Lower lobe of right lung (tissue), 2 donors: ENCODE results near the gene CACNG5. TPM values are rescaled to one million over a fixed set of nuclear protein-coding genes. Genes with fewer than 3 reads are reported as not detected.

Experiments
- ATAC-seq, 2 donors: fragments of 200-7000 bp; cut with Tn5 transposase; one replicate each; pipeline ENCODE4 v1.9.1; 2020 to 2022; ENCODE audit warnings: mild to moderate bottlenecking in 2 of 2, moderate library complexity in 2 of 2
- DNase-seq: peaks from one replicate; pipeline ENCODE4 v3.0.0-alpha.2; 2020
- H3K27ac ChIP-seq: fragments of 200-600 bp; one replicate; pipeline ENCODE4 v1.8.0; 2022
- H3K27me3 ChIP-seq: fragments of 200-600 bp; one replicate; pipeline ENCODE4 v1.8.0; 2022; ENCODE audit warnings: low read depth
- H3K36me3 ChIP-seq: fragments of 200-600 bp; one replicate; pipeline ENCODE4 v1.8.0; 2022; ENCODE audit warnings: mild to moderate bottlenecking
- H3K4me1 ChIP-seq: fragments of 200-600 bp; one replicate; pipeline ENCODE4 v1.8.0; 2022
- H3K4me3 ChIP-seq: fragments of 200-600 bp; one replicate; pipeline ENCODE4 v1.8.0; 2022; ENCODE audit warnings: mild to moderate bottlenecking
- H3K9me3 ChIP-seq: fragments of 200-600 bp; one replicate; pipeline ENCODE4 v1.8.0; 2022
- intact Hi-C: fragments of 100-400 bp; cut with DNase I; formaldehyde crosslinking; loops from one replicate; pipeline ENCODE4 v1.11.0; 2022
- total RNA-seq: library from RNA; stranded (reverse); fragmentation: NEBNext Ultra II Directional; extraction: Animal tissue kit (Norgen Biotek cat#: 25700); gene quantifications from one replicate; pipeline ENCODE4 v1.2.1, GENCODE V29; 2021
- TF ChIP-seq, protein P1 (sequence below): fragments of 200-600 bp; IDR thresholded peaks from one replicate; pipeline ENCODE4 v1.8.0; 2022; ENCODE audit warnings: antibody characterized with exemption, mild to moderate bottlenecking
- donor health status: DM: no; HTN: yes; CAD: no; lungs with severe emphysema.

Gene CACNG5
- total RNA-seq, 1 donor from 2014 or later, result not detected

DNA sequence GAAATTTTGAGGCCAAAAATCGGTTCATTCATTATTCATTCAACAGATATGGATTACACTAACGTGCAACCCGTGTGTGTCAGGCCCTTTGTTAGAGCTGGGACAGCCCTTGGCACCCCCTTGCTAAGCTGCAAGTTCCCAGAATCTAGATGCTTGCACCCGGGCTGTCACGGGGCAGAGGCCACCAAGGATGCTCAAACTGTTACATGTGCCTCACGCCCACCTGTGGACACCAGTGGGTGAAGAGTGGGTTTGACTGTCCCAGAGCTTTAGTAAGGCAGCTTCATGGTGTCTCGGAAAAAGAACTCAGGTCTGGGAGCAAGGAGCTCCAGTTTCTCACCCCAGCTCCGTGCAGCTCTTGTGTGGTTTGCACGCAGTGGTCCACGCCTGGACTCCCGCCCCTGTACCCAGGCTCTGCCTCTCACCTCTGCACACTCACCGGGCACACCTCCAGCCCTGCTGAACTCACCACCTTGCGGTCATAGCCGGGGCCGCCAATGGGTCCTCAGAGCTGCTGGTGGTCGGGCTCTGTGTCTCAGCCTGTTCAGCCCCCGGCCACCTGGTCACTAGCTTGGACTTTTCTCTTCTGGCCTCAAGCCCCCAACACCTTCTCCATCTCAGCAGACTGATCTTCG is 75.9 kb downstream of the CACNG5 start:
- Histone ChIP-seq H3K4me1 (no peaks in the 10 kb centered on the region), H3K27me3 (peaks cover 4% of the 10 kb centered on the region), H3K4me3 (no peak overlapping the region), H3K36me3 (no peaks in the 10 kb centered on the region), H3K9me3 (no peaks in the 10 kb centered on the region), H3K27ac (no peak overlapping the region)
- TF ChIP-seq, protein P1, sequence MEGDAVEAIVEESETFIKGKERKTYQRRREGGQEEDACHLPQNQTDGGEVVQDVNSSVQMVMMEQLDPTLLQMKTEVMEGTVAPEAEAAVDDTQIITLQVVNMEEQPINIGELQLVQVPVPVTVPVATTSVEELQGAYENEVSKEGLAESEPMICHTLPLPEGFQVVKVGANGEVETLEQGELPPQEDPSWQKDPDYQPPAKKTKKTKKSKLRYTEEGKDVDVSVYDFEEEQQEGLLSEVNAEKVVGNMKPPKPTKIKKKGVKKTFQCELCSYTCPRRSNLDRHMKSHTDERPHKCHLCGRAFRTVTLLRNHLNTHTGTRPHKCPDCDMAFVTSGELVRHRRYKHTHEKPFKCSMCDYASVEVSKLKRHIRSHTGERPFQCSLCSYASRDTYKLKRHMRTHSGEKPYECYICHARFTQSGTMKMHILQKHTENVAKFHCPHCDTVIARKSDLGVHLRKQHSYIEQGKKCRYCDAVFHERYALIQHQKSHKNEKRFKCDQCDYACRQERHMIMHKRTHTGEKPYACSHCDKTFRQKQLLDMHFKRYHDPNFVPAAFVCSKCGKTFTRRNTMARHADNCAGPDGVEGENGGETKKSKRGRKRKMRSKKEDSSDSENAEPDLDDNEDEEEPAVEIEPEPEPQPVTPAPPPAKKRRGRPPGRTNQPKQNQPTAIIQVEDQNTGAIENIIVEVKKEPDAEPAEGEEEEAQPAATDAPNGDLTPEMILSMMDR, result no peak
- DNase-seq, result no peak
- intact Hi-C loops, result no loop called here
- ATAC-seq, result no peak

GRCh38 chr17:66915204-66915611 is 80.3 kb downstream of the CACNG5 start:
- no peak overlapping the region for H3K27ac ChIP-seq
- TF ChIP-seq, protein P1, result peak; percentile 20
- intact Hi-C loops, result no loop called here
- peak; percentile 75 to 85 for ATAC-seq
- DNase-seq, result peak; percentile 57
- H3K36me3 ChIP-seq, result no peaks in the 10 kb centered on the region
- no peak overlapping the region for H3K4me3 ChIP-seq
- peaks cover 4% of the 10 kb centered on the region for H3K27me3 ChIP-seq
- H3K4me1 ChIP-seq, result no peaks in the 10 kb centered on the region
- no peaks in the 10 kb centered on the region for H3K9me3 ChIP-seq

GRCh38 chr17:66915792-66916191 is 80.9 kb downstream of the CACNG5 start:
- ATAC-seq (peak in 1 of 2 donors; percentile 14), DNase-seq (no peak)
- peaks cover 2% of the 10 kb centered on the region for H3K9me3 ChIP-seq
- H3K4me1 ChIP-seq, result no peaks in the 10 kb centered on the region
- H3K36me3 ChIP-seq, result no peaks in the 10 kb centered on the region
- peaks cover 4% of the 10 kb centered on the region for H3K27me3 ChIP-seq
- no peak overlapping the region for H3K4me3 ChIP-seq
- intact Hi-C loops, result no loop called here
- TF ChIP-seq, protein P1, result no peak
- H3K27ac ChIP-seq, result no peak overlapping the region

DNA sequence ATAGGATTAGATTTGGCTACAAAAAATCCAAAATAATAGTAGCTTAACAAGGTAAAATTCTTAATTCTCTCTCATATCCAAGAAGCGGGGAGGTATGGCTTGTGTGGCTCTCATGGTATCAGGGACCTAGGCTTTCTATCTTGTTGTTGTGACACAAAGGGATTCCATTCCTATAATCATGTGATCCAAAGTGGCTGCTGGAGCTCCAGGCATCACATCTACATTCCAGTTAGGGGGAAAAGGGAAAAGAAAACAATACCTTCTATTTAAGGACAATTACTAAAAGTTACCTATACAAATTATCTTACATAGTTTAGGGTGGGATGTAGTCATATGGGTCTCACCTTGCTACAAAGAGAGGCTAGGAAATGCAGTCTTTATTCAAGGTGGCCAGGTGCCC is 82.0 kb downstream of the CACNG5 start:
- no peaks in the 10 kb centered on the region for H3K36me3 ChIP-seq
- no peak overlapping the region for H3K27ac ChIP-seq
- TF ChIP-seq, protein P1, result no peak
- peaks cover 8% of the 10 kb centered on the region for H3K9me3 ChIP-seq
- DNase-seq (no peak), ATAC-seq (no peak)
- H3K27me3 ChIP-seq, result peaks cover 4% of the 10 kb centered on the region
- no peaks in the 10 kb centered on the region for H3K4me1 ChIP-seq
- intact Hi-C loops, result no loop called here
- no peak overlapping the region for H3K4me3 ChIP-seq

DNA sequence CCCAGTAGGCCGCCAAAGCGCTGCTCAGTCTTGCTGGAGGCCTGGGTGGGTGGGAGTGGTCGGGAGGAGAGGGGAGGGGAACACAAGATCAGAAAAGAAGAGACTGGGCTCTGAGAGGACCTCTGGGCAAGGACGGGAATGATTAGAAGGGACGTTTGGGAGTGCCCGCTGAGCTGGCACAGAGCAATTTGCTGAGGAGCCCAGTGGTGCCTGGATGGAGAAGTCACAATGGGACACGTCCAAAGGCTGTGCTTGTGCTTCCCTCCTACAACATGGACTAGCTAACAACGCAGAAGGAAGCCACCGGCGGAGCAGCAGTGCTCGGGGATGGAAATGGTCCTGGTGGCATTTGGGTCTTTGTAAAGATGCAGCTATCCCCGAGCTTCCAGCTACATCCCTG is 84.0 kb downstream of the CACNG5 start:
- Histone ChIP-seq H3K27me3 (no peaks in the 10 kb centered on the region), H3K4me3 (no peak overlapping the region), H3K27ac (no peak overlapping the region), H3K9me3 (peaks cover 8% of the 10 kb centered on the region), H3K4me1 (no peaks in the 10 kb centered on the region), H3K36me3 (no peaks in the 10 kb centered on the region)
- DNase-seq (no peak), ATAC-seq (no peak)
- TF ChIP-seq, protein P1, result no peak
- intact Hi-C loops, result no loop called here
